ENCODE data around the gene LSR.

GRCh38 chr19:35232912-35233311 lies 15.9 kb upstream of the LSR start:
- no peak for TF ChIP-seq CTCF (IDR thresholded peaks at IDR 0.05)
- TF ChIP-seq POLR2A (IDR thresholded peaks at IDR 0.05), result no peak
